Measurements from ENCODE around the gene SETBP1.

GRCh38 chr18:44719519-44720060 lies 38.9 kb downstream of the SETBP1 start:
- TF ChIP-seq ZNF549 (tag by site-specific recombination; IDR thresholded peaks at IDR 0.05) (no peak), CTCF (tag by site-specific recombination; IDR thresholded peaks at IDR 0.05) (no peak)
